ENCODE data around the gene STRA8.

GRCh38 chr7:135215698-135216097 lies 17.9 kb upstream of the STRA8 start:
- TF ChIP-seq CTCF (IDR thresholded peaks at IDR 0.05 in 4 of 5, conservative IDR thresholded peaks at IDR 0.05 in 1 of 5), result no peak
- TF ChIP-seq POLR2A (IDR thresholded peaks at IDR 0.05), result no peak
